ENCODE results near the gene THEM4.

THEM4 gene

DNA sequence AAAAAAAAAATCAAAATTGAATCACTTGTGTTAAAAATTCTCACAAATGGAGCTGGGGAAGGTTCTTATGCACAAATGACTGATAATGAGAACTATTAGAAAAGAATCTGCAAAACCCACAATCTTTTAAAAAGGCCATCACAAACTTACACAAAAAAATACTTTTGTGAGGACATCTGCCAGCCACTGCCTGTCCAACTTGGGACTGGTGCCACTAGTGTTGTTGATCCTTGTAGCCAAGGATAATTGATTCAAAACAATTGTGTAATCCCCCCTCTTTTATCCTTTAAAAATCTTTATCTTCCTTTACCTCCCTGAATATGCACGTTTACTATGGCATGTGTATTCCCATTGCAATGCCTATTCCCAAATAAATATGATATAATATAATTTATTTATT, 39.2 kb upstream of the THEM4 start:
- TF ChIP-seq CTCF (IDR thresholded peaks at IDR 0.05; ENCODE audit: low read depth, low read length, missing control alignments) = no peak
- no peak overlapping the region for H3K4me3 ChIP-seq (replicated peaks; ENCODE audit: low read depth, low read length)
- DNase-seq (ENCODE audit: extremely low read depth, low read depth) = no peak

GRCh38 chr1:151947140-151947539, 37.8 kb upstream of the THEM4 start:
- TF ChIP-seq CTCF (IDR thresholded peaks at IDR 0.05; ENCODE audit: low read depth, low read length, missing control alignments) = no peak
- no peak overlapping the region for H3K4me3 ChIP-seq (replicated peaks; ENCODE audit: low read depth, low read length)
- no peak for DNase-seq (ENCODE audit: extremely low read depth, low read depth)

DNA sequence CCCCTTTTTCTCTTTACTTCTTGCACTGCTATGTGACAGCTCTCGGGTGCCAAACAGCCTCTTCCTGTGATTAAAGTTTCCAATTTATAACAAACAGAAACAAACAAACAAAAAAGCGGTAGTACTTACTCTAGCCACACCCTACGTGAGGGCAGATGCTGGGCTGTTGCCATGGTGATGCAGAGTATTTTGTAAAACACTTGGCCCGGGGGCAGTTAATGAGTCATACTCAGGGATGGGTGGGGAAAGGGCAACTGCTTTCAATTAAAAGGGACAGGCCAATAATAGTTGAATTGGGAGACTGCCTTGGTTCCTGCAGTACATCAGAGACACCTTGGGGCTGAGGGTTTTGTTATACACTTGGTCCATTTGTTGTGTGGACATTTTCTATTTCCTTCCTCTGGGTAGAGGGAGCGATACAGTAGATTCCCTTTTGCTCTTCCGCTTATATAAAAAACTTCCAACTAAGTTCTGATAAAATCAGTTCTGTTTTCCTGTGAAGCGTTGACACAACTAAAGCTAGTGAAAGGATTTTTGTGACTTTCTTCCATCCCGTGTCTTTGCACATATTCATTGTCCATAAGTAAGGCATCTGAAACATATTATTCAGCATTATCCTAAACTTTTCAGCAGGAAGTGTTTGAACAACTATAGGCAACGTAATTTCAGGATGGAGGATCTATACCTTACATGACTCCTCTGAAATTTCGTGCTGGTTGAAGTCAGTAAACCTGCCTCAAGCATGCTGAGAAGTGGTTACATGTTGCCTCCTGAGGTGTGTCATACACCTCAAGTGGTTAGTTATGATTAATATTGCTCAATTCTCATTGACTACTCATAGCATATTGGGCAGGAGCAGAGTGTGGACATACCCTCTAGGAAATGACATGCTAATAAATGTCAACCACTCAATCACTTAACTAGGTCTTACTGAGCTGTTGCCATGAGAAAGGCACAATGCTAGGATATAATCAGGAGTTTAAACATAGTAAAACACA, 36.7 kb upstream of the THEM4 start:
- TF ChIP-seq CTCF (IDR thresholded peaks at IDR 0.05; ENCODE audit: low read depth, low read length, missing control alignments) = no peak
- H3K4me3 ChIP-seq (replicated peaks; ENCODE audit: low read depth, low read length) = no peak overlapping the region

GRCh38 chr1:151944857-151945575, 35.7 kb upstream of the THEM4 start:
- TF ChIP-seq CTCF (IDR thresholded peaks at IDR 0.05; ENCODE audit: low read depth, low read length, missing control alignments) = no peak

More for the DNA sequence above, 36.7 kb upstream of the THEM4 start:
- DNase-seq (ENCODE audit: extremely low read depth, low read depth) = peak; percentile 99

DNA sequence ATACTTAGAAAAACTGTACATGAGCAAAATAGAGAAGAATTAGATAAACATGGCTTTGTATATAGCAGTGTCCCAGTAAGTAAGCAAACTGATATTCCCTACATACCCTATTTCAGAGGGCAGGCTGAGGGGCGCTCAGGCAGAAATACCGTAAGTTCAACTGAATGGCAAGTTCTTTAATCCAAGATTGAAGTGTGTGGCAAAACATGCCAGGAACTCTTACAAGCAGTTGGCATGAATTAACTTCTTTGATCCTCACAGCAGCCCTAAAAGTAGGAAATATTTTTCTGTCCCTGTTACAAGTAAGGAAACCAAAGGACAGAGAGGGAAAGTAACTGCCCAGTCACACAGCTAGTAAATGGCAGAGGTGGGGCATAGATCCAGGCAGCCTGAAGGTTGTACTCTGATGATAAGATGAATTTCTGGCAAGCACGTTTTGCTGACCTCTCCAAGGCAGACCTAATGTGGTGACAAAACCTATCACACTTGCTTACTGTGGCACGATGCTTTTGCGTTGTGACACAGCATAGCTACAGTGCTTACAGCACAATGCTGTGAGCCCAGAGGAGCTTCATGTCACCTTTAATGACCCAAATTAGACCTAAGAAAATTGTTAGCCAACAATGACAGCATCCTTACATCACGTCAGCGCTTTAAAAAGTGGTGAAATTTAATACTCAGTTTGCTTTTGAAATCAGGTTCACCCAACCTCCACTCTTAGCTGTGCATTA, 35.0 kb upstream of the THEM4 start:
- TF ChIP-seq CTCF (IDR thresholded peaks at IDR 0.05; ENCODE audit: low read depth, low read length, missing control alignments) = no peak
- DNase-seq (ENCODE audit: extremely low read depth, low read depth) = no peak
- no peak overlapping the region for H3K4me3 ChIP-seq (replicated peaks; ENCODE audit: low read depth, low read length)

More at GRCh38 chr1:151944857-151945575, 35.7 kb upstream of the THEM4 start:
- no peak overlapping the region for H3K4me3 ChIP-seq (replicated peaks; ENCODE audit: low read depth, low read length)
- no peak for DNase-seq (ENCODE audit: extremely low read depth, low read depth)

GRCh38 chr1:151943591-151943990, 34.3 kb upstream of the THEM4 start:
- no peak for DNase-seq (ENCODE audit: extremely low read depth, low read depth)
- no peak overlapping the region for H3K4me3 ChIP-seq (replicated peaks; ENCODE audit: low read depth, low read length)
- no peak for TF ChIP-seq CTCF (IDR thresholded peaks at IDR 0.05; ENCODE audit: low read depth, low read length, missing control alignments)

Measured in HFF-Myc (cell line).